GM23338 (cell line): Measurements from ENCODE around the gene SDR42E1. TPM values are rescaled to one million over a fixed set of nuclear protein-coding genes. Genes with fewer than 3 reads are reported as not detected.

ENCODE experiments used
- ATAC-seq: fragments of 200-7000 bp; cut with Tn5 transposase; 3 replicates; pipeline ENCODE4 v1.9.1; 2020
- DNase-seq: peaks from one replicate; pipeline ENCODE4 v3.0.0-alpha.2; 2015; ENCODE audit warnings: low spot score
- H2AFZ ChIP-seq: fragments of 200-600 bp; sonication (generic); 2 replicates; pipeline ENCODE4 v1.8.0; 2016; ENCODE audit warnings: antibody characterized with exemption, mild to moderate bottlenecking, moderate library complexity
- H3F3A ChIP-seq: fragments of 200-600 bp; sonication (generic); replicated peaks from 2 replicates; pipeline ENCODE4 v1.8.0; 2017; ENCODE audit warnings: antibody characterized with exemption, mixed run types, low read depth
- H3K27ac ChIP-seq: fragments of 200-600 bp; sonication (generic); 2 replicates; pipeline ENCODE4 v1.6.1; 2016; ENCODE audit warnings: low read depth
- H3K27me3 ChIP-seq: fragments of 200-600 bp; sonication (generic); 2 replicates; pipeline ENCODE4 v1.8.0; 2016; ENCODE audit warnings: mild to moderate bottlenecking, mixed run types, moderate library complexity; ENCODE audit not compliant: insufficient read depth
- H3K36me3 ChIP-seq: fragments of 200-600 bp; sonication (generic); 2 replicates; pipeline ENCODE4 v1.8.0; 2016; ENCODE audit warnings: mild to moderate bottlenecking; ENCODE audit not compliant: insufficient read depth
- H3K4me1 ChIP-seq: fragments of 200-600 bp; sonication (generic); 2 replicates; pipeline ENCODE4 v1.8.0; 2016; ENCODE audit warnings: mild to moderate bottlenecking, moderate library complexity; ENCODE audit not compliant: insufficient read depth
- H3K4me2 ChIP-seq: fragments of 200-600 bp; sonication (generic); 2 replicates; pipeline ENCODE4 v1.7.1; 2017; ENCODE audit warnings: mixed run types
- H3K4me3 ChIP-seq: fragments of 200-600 bp; sonication (generic); 2 replicates; pipeline ENCODE4 v1.6.1; 2016; ENCODE audit warnings: mixed run types
- H3K79me2 ChIP-seq: fragments of 200-600 bp; sonication (generic); replicated peaks from 2 replicates; pipeline ENCODE4 v1.8.0; 2017; ENCODE audit warnings: mild to moderate bottlenecking; ENCODE audit not compliant: insufficient read depth
- H3K9me2 ChIP-seq: fragments of 200-600 bp; sonication (generic); 2 replicates; pipeline ENCODE4 v1.8.0; 2017; ENCODE audit not compliant: insufficient read depth
- H4K20me1 ChIP-seq: fragments of 200-600 bp; sonication (generic); replicated peaks from 2 replicates; pipeline ENCODE4 v1.8.0; 2017; ENCODE audit warnings: mild to moderate bottlenecking; ENCODE audit not compliant: insufficient read depth
- H3K27ac Mint-ChIP-seq: 2 replicates; pipeline ENCODE4 v1.8.0; 2020; ENCODE audit warnings: inconsistent platforms, mild to moderate bottlenecking, moderate library complexity, mixed read lengths
- H3K27me3 Mint-ChIP-seq: 3 replicates; pipeline ENCODE4 v1.8.0; 2022; ENCODE audit warnings: low read depth, mild to moderate bottlenecking, moderate library complexity, mixed read lengths, inconsistent platforms; ENCODE audit not compliant: insufficient read depth, poor library complexity
- H3K36me3 Mint-ChIP-seq: 3 replicates; pipeline ENCODE4 v1.8.0; 2021; ENCODE audit warnings: low read depth, mild to moderate bottlenecking, inconsistent platforms, moderate library complexity, mixed read lengths
- H3K4me1 Mint-ChIP-seq: 3 replicates; pipeline ENCODE4 v1.8.0; 2020; ENCODE audit warnings: mild to moderate bottlenecking, inconsistent platforms, mixed read lengths
- H3K4me3 Mint-ChIP-seq: 3 replicates; pipeline ENCODE4 v1.8.0; 2021; ENCODE audit warnings: moderate library complexity, mild to moderate bottlenecking, inconsistent platforms, mixed read lengths
- H3K9me3 Mint-ChIP-seq: 3 replicates; pipeline ENCODE4 v1.8.0; 2020; ENCODE audit warnings: moderate library complexity, mild to moderate bottlenecking, inconsistent platforms, mixed read lengths
- CREB1 ChIP-seq: fragments of 250-450 bp; sonication (Bioruptor Pico); IDR thresholded peaks from 2 replicates; pipeline ENCODE4 v1.5.0; 2020; ENCODE audit warnings: low read depth, mild to moderate bottlenecking, moderate library complexity
- CTCF ChIP-seq, 2 experiments: fragments of 200-600 bp in 1 of 2; sonication (generic) in 1 of 2; conservative IDR thresholded peaks; 2 replicates each; pipeline versions ENCODE4 v1.5.1 to v1.6.1; 2016 to 2017; ENCODE audit warnings: antibody characterized with exemption in 2 of 2, low read depth in 2 of 2, mild to moderate bottlenecking in 2 of 2, moderate library complexity in 1 of 2
- EZH2 ChIP-seq: fragments of 200-600 bp; sonication (generic); IDR thresholded peaks from one replicate; pipeline ENCODE4 v1.8.0; 2017; ENCODE audit warnings: antibody characterized with exemption, mild to moderate bottlenecking, low read depth; ENCODE audit not compliant: unreplicated experiment
- EZH2phosphoT487 ChIP-seq: fragments of 200-600 bp; sonication (generic); IDR thresholded peaks from one replicate; pipeline ENCODE4 v1.8.1; 2018; ENCODE audit warnings: antibody characterized with exemption; ENCODE audit not compliant: unreplicated experiment
- POLR2AphosphoS5 ChIP-seq: IDR thresholded peaks from 2 replicates; pipeline ENCODE4 v1.6.1; 2016; ENCODE audit warnings: antibody characterized with exemption, low read depth
- REST ChIP-seq: IDR thresholded peaks from one replicate; pipeline ENCODE4 v1.6.1; 2018; ENCODE audit warnings: antibody characterized with exemption; ENCODE audit not compliant: unreplicated experiment
- polyA plus RNA-seq: library from polyadenylated mRNA; unstranded; fragments of >200 nt; fragmentation: Nextera tagmentation; extraction: Ambion mirVana; gene quantifications from 2 replicates; pipeline ENCODE4 v1.2.1, GENCODE V29; 2016
- total RNA-seq: library from RNA; depleted of rRNA; stranded (reverse); fragments of >200 nt; shearing (Covaris generic); gene quantifications from 2 replicates; pipeline ENCODE4 v1.2.3, GENCODE V29; 2014

Gene SDR42E1
- total and polyA plus RNA-seq, 2 experiments from 2014 or later: 0.03 TPM; not detected in 1

- Histone ChIP-seq H4K20me1 (no peaks in the 10 kb centered on the region), H3K36me3 (no peaks in the 10 kb centered on the region), H3K9me2 (no peaks in the 10 kb centered on the region), H3K4me2 (no peak overlapping the region), H2AFZ (no peak overlapping the region), H3F3A (no peaks in the 10 kb centered on the region), H3K79me2 (no peaks in the 10 kb centered on the region), H3K27ac (no peak overlapping the region), H3K27me3 (no peaks in the 10 kb centered on the region), H3K4me1 (no peaks in the 10 kb centered on the region), H3K4me3 (no peak overlapping the region)
- no peak overlapping the region for H3K4me3 Mint-ChIP-seq
- TF ChIP-seq CREB1 (CRISPR knock-in tag) (no peak), EZH2 (no peak), REST (no peak), CTCF (conservative IDR thresholded peaks at IDR 0.05; ENCODE audit: low read depth in 2 of 2) (no peak), POLR2AphosphoS5 (no peak)
- H3K27ac Mint-ChIP-seq: no peak overlapping the region
- DNase-seq (no peak), ATAC-seq (no peak)
- no peaks in the 10 kb centered on the region for H3K27me3 Mint-ChIP-seq
- no peaks in the 10 kb centered on the region for H3K4me1 Mint-ChIP-seq
- H3K36me3 Mint-ChIP-seq: no peaks in the 10 kb centered on the region
- no peaks in the 10 kb centered on the region for H3K9me3 Mint-ChIP-seq
Measured at GRCh38 chr16:82047787-82048186, 36.5 kb upstream of the SDR42E1 start.

DNA sequence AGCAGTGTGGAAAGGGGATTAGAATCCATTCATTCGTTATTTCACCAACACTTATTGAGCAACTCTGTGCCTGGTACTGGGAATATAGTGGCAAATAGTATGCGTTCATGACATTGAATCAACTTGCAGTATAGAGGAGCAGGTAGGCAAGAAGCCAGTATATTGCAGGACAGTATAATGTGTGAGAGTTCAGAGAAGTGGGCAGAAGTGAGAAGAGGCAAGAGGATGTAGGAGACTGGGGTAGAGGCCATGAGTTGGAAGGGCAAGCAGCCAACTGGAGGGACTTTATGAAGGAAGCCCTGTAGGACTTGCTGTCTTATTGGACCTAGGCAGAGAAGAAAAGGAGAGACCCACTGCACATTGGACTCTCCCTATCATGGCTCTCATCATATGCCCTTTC lies 36.1 kb upstream of the SDR42E1 start:
- ATAC-seq (no peak), DNase-seq (no peak)
- H3K9me2 ChIP-seq: no peaks in the 10 kb centered on the region
- H3F3A ChIP-seq: no peaks in the 10 kb centered on the region
- Mint-ChIP-seq H3K4me1 (no peaks in the 10 kb centered on the region), H3K27ac (no peak overlapping the region), H3K27me3 (no peaks in the 10 kb centered on the region), H3K9me3 (no peaks in the 10 kb centered on the region), H3K36me3 (no peaks in the 10 kb centered on the region), H3K4me3 (no peak overlapping the region)
- no peak overlapping the region for H3K4me3 ChIP-seq
- H3K79me2 ChIP-seq: no peaks in the 10 kb centered on the region
- H4K20me1 ChIP-seq: no peaks in the 10 kb centered on the region
- no peaks in the 10 kb centered on the region for H3K27me3 ChIP-seq
- H3K4me1 ChIP-seq: no peaks in the 10 kb centered on the region
- no peak overlapping the region for H2AFZ ChIP-seq
- H3K36me3 ChIP-seq: no peaks in the 10 kb centered on the region
- H3K4me2 ChIP-seq: no peak overlapping the region
- no peak overlapping the region for H3K27ac ChIP-seq
- TF ChIP-seq EZH2phosphoT487: no peak
